HCT116 (cell line): ENCODE data around the gene PPP2R3A. TPM values are rescaled to one million over a fixed set of nuclear protein-coding genes. Genes with fewer than 3 reads are reported as not detected.

Experiments
- ATAC-seq: fragments of 200-7000 bp; cut with Tn5 transposase; 2 replicates; pipeline ENCODE4 v1.9.1; 2020; ENCODE audit warnings: mild to moderate bottlenecking, moderate library complexity
- BruUV-seq: library from RNA; stranded (reverse); fragments of 400-500 nt; replicated peaks from 2 replicates; lab custom pipeline; 2021; lab: Mats Ljungman, UMichigan
- CTCF ChIA-PET: fragments of 300-600 bp; sonication (Branson Sonifier 250); formaldehyde crosslinking; loops from one replicate; lab custom pipeline; 2021; ENCODE audit warnings: antibody characterized with exemption; lab: Charles Lee
- POLR2A ChIA-PET: fragments of 300-600, 350-600 bp; sonication (Branson Sonifier 250); formaldehyde crosslinking; loops from one replicate; lab custom pipeline; 2021; ENCODE audit warnings: antibody characterized with exemption; lab: Charles Lee
- RAD21 ChIA-PET, 2 experiments: fragments of 300-600 bp; sonication (Branson Sonifier 250); formaldehyde crosslinking; loops; one replicate each; lab custom pipeline; 2023; ENCODE audit warnings: low total read pairs in 2 of 2; ENCODE audit not compliant: uncharacterized antibody in 2 of 2, unreplicated experiment in 2 of 2, low non-redundant PET in 1 of 2; lab: Charles Lee
- DNase-seq: peaks from one replicate; pipeline ENCODE4 v3.0.0-alpha.2; 2010; ENCODE audit warnings: low read depth, low spot score
- H2AFZ ChIP-seq: fragments of 200-600 bp; shearing (Covaris generic), sonication (generic); 2 replicates; pipeline ENCODE4 v1.6.1; 2017; ENCODE audit warnings: low read depth, mixed run types, mixed read lengths, antibody characterized with exemption, low read length; ENCODE audit not compliant: poor library complexity, severe bottlenecking
- H3K27ac ChIP-seq: 2 replicates; pipeline ENCODE4 v1.5.1; 2012; ENCODE audit warnings: low read depth, low read length
- H3K27me3 ChIP-seq: fragments of 200-600 bp; sonication (generic); 2 replicates; pipeline ENCODE4 v1.6.1; 2016; ENCODE audit warnings: mixed run types, low read length, mixed read lengths; ENCODE audit not compliant: insufficient read depth
- H3K36me3 ChIP-seq, 2 experiments: fragments of 200-500 bp in 1 of 2; fragments of 200-600 bp in 1 of 2; sonication (Bioruptor generic) in 1 of 2; sonication (generic) in 1 of 2; 2 replicates each; pipeline versions ENCODE4 v1.5.1 to v1.6.1; 2014 to 2016; ENCODE audit warnings: low read length in 2 of 2, inconsistent platforms in 1 of 2, mixed read lengths in 1 of 2, mixed run types in 1 of 2; ENCODE audit not compliant: insufficient read depth in 2 of 2, control insufficient read depth in 1 of 2
- H3K4me1 ChIP-seq, 2 experiments: fragments of 200-600 bp in 1 of 2; sonication (generic) in 1 of 2; 2 replicates each; pipeline versions ENCODE4 v1.5.1 to v1.6.1; 2012 to 2017; ENCODE audit warnings: low read length in 2 of 2, inconsistent platforms in 1 of 2, mild to moderate bottlenecking in 1 of 2, mixed read lengths in 1 of 2, mixed run types in 1 of 2, moderate library complexity in 1 of 2; ENCODE audit not compliant: insufficient read depth in 2 of 2, control insufficient read depth in 1 of 2
- H3K4me2 ChIP-seq: fragments of 200-600 bp; sonication (generic); 2 replicates; pipeline ENCODE4 v1.6.1; 2017; ENCODE audit warnings: mixed run types, low read length, mixed read lengths
- H3K4me3 ChIP-seq, 2 experiments: fragments of 200-600 bp in 1 of 2; sonication (generic) in 1 of 2; replicated peaks in 1 of 2; 2 replicates each; pipeline ENCODE4 v1.5.1; 2011 to 2016; ENCODE audit warnings: low read length in 2 of 2, control low read depth in 1 of 2, low read depth in 1 of 2, mild to moderate bottlenecking in 1 of 2, mixed read lengths in 1 of 2, mixed run types in 1 of 2
- H3K79me2 ChIP-seq: fragments of 200-600 bp; sonication (generic); 2 replicates; pipeline ENCODE4 v1.6.1; 2017; ENCODE audit warnings: mild to moderate bottlenecking, mixed run types, low read length, moderate library complexity, mixed read lengths; ENCODE audit not compliant: insufficient read depth
- H3K9ac ChIP-seq: fragments of 200-600 bp; sonication (generic); 2 replicates; pipeline ENCODE4 v1.6.1; 2016; ENCODE audit warnings: low read length, mixed read lengths
- H3K9me2 ChIP-seq: fragments of 200-600 bp; sonication (generic), shearing (Covaris generic); 2 replicates; pipeline ENCODE4 v1.6.1; 2017; ENCODE audit warnings: mixed run types, mild to moderate bottlenecking, moderate library complexity; ENCODE audit not compliant: insufficient read depth
- H3K9me3 ChIP-seq, 2 experiments: fragments of 200-500 bp in 1 of 2; fragments of 200-600 bp in 1 of 2; sonication (Bioruptor generic) in 1 of 2; sonication (generic) in 1 of 2; 2 replicates each; pipeline ENCODE4 v1.6.1; 2014 to 2017; ENCODE audit warnings: low read length in 2 of 2, mixed read lengths in 2 of 2, inconsistent platforms in 1 of 2, low read depth in 1 of 2, mild to moderate bottlenecking in 1 of 2, mixed run types in 1 of 2, moderate library complexity in 1 of 2; ENCODE audit not compliant: control insufficient read depth in 1 of 2, insufficient read depth in 1 of 2
- H4K20me1 ChIP-seq: fragments of 200-600 bp; sonication (generic), shearing (Covaris generic); 2 replicates; pipeline ENCODE4 v1.6.1; 2017; ENCODE audit warnings: mixed run types, mild to moderate bottlenecking, moderate library complexity; ENCODE audit not compliant: insufficient read depth
- CEBPB ChIP-seq: IDR thresholded peaks from 2 replicates; pipeline ENCODE4 v1.6.1; 2012; ENCODE audit warnings: low read depth
- EGR1 ChIP-seq: IDR thresholded peaks from 2 replicates; pipeline ENCODE4 v1.6.1; 2012; ENCODE audit warnings: low read depth
- EZH2phosphoT487 ChIP-seq: fragments of 200-600 bp; IDR thresholded peaks from 2 replicates; pipeline ENCODE4 v1.6.1; 2018; ENCODE audit warnings: antibody characterized with exemption, borderline replicate concordance
- FOSL1 ChIP-seq: IDR thresholded peaks from 2 replicates; pipeline ENCODE4 v1.6.1; 2012; ENCODE audit warnings: low read depth
- JUND ChIP-seq: IDR thresholded peaks from 2 replicates; pipeline ENCODE4 v1.6.1; 2012
- POLR2A ChIP-seq: IDR thresholded peaks from 2 replicates; pipeline ENCODE4 v1.7.0; 2011; ENCODE audit warnings: borderline replicate concordance; ENCODE audit not compliant: insufficient read depth, insufficient read length; ENCODE audit errors: extremely low read depth
- RAD21 ChIP-seq: IDR thresholded peaks from 2 replicates; pipeline ENCODE4 v1.6.1; 2012; ENCODE audit warnings: low read depth, mild to moderate bottlenecking
- SIN3A ChIP-seq: IDR thresholded peaks from 2 replicates; pipeline ENCODE4 v1.6.1; 2012; ENCODE audit warnings: low read depth
- SRF ChIP-seq: IDR thresholded peaks from 2 replicates; pipeline ENCODE4 v1.6.1; 2012; ENCODE audit warnings: low read depth
- ZFX ChIP-seq: fragments of 450-650 bp; IDR thresholded peaks from 2 replicates; pipeline ENCODE4 v1.6.1; 2017
- intact Hi-C: fragments of 100-400 bp; cut with micrococcal nuclease; formaldehyde crosslinking; loops from 2 replicates; pipeline ENCODE4 v1.10.0; 2022
- total RNA-seq: library from RNA; stranded (reverse); gene quantifications from one replicate; pipeline ENCODE4 v1.2.1, GENCODE V29; 2021; ENCODE audit not compliant: unreplicated experiment
- TF ChIP-seq, protein P1 (sequence below): IDR thresholded peaks from 2 replicates; pipeline ENCODE4 v1.6.1; 2012; ENCODE audit warnings: low read depth
- TF ChIP-seq, protein P2 (sequence below): IDR thresholded peaks from 2 replicates; pipeline ENCODE4 v1.6.1; 2011; ENCODE audit warnings: mild to moderate bottlenecking, low read length, moderate library complexity; ENCODE audit not compliant: insufficient replicate concordance; ENCODE audit errors: extremely low read depth
- TF ChIP-seq, protein P3 (sequence below): IDR thresholded peaks from 2 replicates; pipeline ENCODE4 v1.6.1; 2012

The PPP2R3A gene
- total RNA-seq, 1 experiment from 2014 or later: 6.1 TPM

DNA sequence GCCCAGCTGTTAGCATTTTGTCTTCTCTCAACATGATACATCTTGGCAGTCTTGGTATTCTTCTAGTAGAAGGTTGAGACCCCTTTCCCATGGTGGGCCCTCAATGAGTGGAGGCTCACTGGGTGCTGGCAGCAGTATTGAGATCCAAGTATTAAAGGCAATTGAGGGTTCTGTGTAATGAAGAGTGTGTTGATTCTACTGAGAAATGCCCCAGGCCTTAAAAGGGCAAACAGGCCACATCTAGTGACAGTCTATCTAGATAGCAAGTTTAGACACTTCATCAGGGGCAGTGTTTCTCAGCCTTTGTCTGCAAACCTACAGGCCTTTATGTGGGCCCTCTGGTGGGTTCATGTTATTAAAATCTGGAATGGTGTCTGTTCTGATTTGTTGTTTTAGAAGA is 9.5 kb downstream of the PPP2R3A start:
- H3K27ac ChIP-seq: no peak overlapping the region
- ATAC-seq (no peak), DNase-seq (no peak)
- H3K4me3 ChIP-seq: no peak overlapping the region
- no peaks in the 10 kb centered on the region for H4K20me1 ChIP-seq
- H3K79me2 ChIP-seq: no peaks in the 10 kb centered on the region
- ChIA-PET CTCF (no interaction called here), POLR2A (no interaction called here), RAD21 (no interaction called here)
- intact Hi-C loops: no loop called here
- BruUV-seq: no TSS peak
- no peaks in the 10 kb centered on the region for H3K4me1 ChIP-seq
- H3K9me2 ChIP-seq: no peaks in the 10 kb centered on the region
- no peak overlapping the region for H3K4me2 ChIP-seq
- H3K9me3 ChIP-seq: no peaks in the 10 kb centered on the region
- no peak overlapping the region for H3K9ac ChIP-seq
- H2AFZ ChIP-seq: no peak overlapping the region
- H3K36me3 ChIP-seq: no peaks in the 10 kb centered on the region
- TF ChIP-seq JUND (no peak), CEBPB (no peak), SIN3A (no peak), ZFX (no peak), FOSL1 (no peak), RAD21 (no peak), EGR1 (no peak), SRF (no peak), EZH2phosphoT487 (no peak), POLR2A (no peak)
- TF ChIP-seq, protein P1, sequence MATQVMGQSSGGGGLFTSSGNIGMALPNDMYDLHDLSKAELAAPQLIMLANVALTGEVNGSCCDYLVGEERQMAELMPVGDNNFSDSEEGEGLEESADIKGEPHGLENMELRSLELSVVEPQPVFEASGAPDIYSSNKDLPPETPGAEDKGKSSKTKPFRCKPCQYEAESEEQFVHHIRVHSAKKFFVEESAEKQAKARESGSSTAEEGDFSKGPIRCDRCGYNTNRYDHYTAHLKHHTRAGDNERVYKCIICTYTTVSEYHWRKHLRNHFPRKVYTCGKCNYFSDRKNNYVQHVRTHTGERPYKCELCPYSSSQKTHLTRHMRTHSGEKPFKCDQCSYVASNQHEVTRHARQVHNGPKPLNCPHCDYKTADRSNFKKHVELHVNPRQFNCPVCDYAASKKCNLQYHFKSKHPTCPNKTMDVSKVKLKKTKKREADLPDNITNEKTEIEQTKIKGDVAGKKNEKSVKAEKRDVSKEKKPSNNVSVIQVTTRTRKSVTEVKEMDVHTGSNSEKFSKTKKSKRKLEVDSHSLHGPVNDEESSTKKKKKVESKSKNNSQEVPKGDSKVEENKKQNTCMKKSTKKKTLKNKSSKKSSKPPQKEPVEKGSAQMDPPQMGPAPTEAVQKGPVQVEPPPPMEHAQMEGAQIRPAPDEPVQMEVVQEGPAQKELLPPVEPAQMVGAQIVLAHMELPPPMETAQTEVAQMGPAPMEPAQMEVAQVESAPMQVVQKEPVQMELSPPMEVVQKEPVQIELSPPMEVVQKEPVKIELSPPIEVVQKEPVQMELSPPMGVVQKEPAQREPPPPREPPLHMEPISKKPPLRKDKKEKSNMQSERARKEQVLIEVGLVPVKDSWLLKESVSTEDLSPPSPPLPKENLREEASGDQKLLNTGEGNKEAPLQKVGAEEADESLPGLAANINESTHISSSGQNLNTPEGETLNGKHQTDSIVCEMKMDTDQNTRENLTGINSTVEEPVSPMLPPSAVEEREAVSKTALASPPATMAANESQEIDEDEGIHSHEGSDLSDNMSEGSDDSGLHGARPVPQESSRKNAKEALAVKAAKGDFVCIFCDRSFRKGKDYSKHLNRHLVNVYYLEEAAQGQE: no peak
- TF ChIP-seq, protein P2, sequence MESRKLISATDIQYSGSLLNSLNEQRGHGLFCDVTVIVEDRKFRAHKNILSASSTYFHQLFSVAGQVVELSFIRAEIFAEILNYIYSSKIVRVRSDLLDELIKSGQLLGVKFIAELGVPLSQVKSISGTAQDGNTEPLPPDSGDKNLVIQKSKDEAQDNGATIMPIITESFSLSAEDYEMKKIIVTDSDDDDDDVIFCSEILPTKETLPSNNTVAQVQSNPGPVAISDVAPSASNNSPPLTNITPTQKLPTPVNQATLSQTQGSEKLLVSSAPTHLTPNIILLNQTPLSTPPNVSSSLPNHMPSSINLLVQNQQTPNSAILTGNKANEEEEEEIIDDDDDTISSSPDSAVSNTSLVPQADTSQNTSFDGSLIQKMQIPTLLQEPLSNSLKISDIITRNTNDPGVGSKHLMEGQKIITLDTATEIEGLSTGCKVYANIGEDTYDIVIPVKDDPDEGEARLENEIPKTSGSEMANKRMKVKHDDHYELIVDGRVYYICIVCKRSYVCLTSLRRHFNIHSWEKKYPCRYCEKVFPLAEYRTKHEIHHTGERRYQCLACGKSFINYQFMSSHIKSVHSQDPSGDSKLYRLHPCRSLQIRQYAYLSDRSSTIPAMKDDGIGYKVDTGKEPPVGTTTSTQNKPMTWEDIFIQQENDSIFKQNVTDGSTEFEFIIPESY: no peak
- TF ChIP-seq, protein P3, sequence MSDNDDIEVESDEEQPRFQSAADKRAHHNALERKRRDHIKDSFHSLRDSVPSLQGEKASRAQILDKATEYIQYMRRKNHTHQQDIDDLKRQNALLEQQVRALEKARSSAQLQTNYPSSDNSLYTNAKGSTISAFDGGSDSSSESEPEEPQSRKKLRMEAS: no peak
- no peaks in the 10 kb centered on the region for H3K27me3 ChIP-seq
